Testis (tissue), 3 donors: ENCODE measurements around the gene PARVB. TPM values are rescaled to one million over a fixed set of nuclear protein-coding genes. Genes with fewer than 3 reads are reported as not detected.

Experiments
- DNase-seq: peaks from one replicate; pipeline ENCODE4 v3.0.0-alpha.2; 2019
- H3K27ac ChIP-seq, 2 donors: fragments of 200-600 bp; sonication (generic); one replicate each; pipeline ENCODE4 v1.5.1; 2019
- H3K27me3 ChIP-seq: fragments of 200-600 bp; sonication (generic); one replicate; pipeline ENCODE4 v1.5.1; 2019
- H3K36me3 ChIP-seq: fragments of 200-600 bp; sonication (generic); one replicate; pipeline ENCODE4 v1.5.1; 2017; ENCODE audit warnings: low read depth; ENCODE audit errors: missing control alignments
- H3K4me1 ChIP-seq: fragments of 200-600 bp; sonication (generic); one replicate; pipeline ENCODE4 v1.5.1; 2019
- H3K4me3 ChIP-seq, 2 donors: fragments of 200-600 bp; sonication (generic); one replicate each; pipeline ENCODE4 v1.5.1; 2017 to 2019
- H3K9me3 ChIP-seq: fragments of 200-600 bp; sonication (generic); one replicate; pipeline ENCODE4 v1.5.1; 2017
- CTCF ChIP-seq, 3 experiments: fragments of 450-650 bp in 2 of 3; fragments of 200-600 bp in 1 of 3; sonication (generic) in 1 of 3; IDR thresholded peaks; one replicate each; pipeline ENCODE4 v1.5.1; 2016 to 2019; ENCODE audit warnings: antibody characterized with exemption in 3 of 3, mild to moderate bottlenecking in 2 of 3, moderate library complexity in 1 of 3
- POLR2A ChIP-seq: fragments of 450-650 bp; IDR thresholded peaks from one replicate; pipeline ENCODE4 v1.6.1; 2017; ENCODE audit warnings: antibody characterized with exemption, mild to moderate bottlenecking, moderate library complexity
- WGBS, 2 donors: methylation state at CpG; one replicate each; pipeline ENCODE4 v1.1.5; 2018; 5-methylcytosine and 5-hydroxymethylcytosine counted together
- intact Hi-C: fragments of 100-400 bp; cut with DNase I; formaldehyde crosslinking; loops from one replicate; pipeline ENCODE4 v1.15.1; 2023; ENCODE audit warnings: low total_unique reads
- polyA plus RNA-seq: library from polyadenylated mRNA; stranded (reverse); fragments of 350-450 nt; fragmentation: Illumina TruSeq; extraction: RNeasy Lipid Tissue Mini Kit (QIAGEN cat#74804); gene quantifications from one replicate; pipeline ENCODE4 v1.2.3, GENCODE V29; 2014; ENCODE audit warnings: low read depth, low replicate concordance; ENCODE audit not compliant: insufficient read depth
- total RNA-seq, 2 donors: library from RNA; depleted of rRNA; stranded (reverse); fragments of >200 nt; gene quantifications; one replicate each; pipeline ENCODE4 v1.2.3, GENCODE V29; 2016

The PARVB gene
- total and polyA plus RNA-seq, 3 donors from 2014 or later: 11.6 to 27.5 (median 23.7) TPM

- Histone ChIP-seq H3K9me3 (no peaks in the 10 kb centered on the region), H3K27me3 (no peaks in the 10 kb centered on the region), H3K27ac (no peak overlapping the region), H3K4me3 (no peak overlapping the region), H3K4me1 (no peaks in the 10 kb centered on the region), H3K36me3 (no peaks in the 10 kb centered on the region)
- intact Hi-C loops: no loop called here
- TF ChIP-seq CTCF (IDR thresholded peaks at IDR 0.05) (no peak), POLR2A (no peak)
- DNase-seq: no peak
- WGBS, 2 donors: 88 to 90% methylated on average over 7 to 8 of the region's 8 CpGs
Measured at GRCh38 chr22:44206696-44207095, 182.6 kb downstream of the PARVB start.

- intact Hi-C loops: no loop called here
- 84 to 97% methylated on average over 13 to 15 of the region's 16 CpGs for WGBS, 2 donors
- Histone ChIP-seq H3K9me3 (no peaks in the 10 kb centered on the region), H3K36me3 (no peaks in the 10 kb centered on the region), H3K4me1 (no peaks in the 10 kb centered on the region), H3K27me3 (no peaks in the 10 kb centered on the region), H3K27ac (no peak overlapping the region), H3K4me3 (no peak overlapping the region)
- DNase-seq: no peak
- TF ChIP-seq POLR2A (no peak), CTCF (IDR thresholded peaks at IDR 0.05) (no peak)
Measured at GRCh38 chr22:44207173-44207980, 183.3 kb downstream of the PARVB start.

GRCh38 chr22:44207981-44208317 is 183.8 kb downstream of the PARVB start:
- Histone ChIP-seq H3K27me3 (no peaks in the 10 kb centered on the region), H3K36me3 (no peaks in the 10 kb centered on the region), H3K4me1 (no peaks in the 10 kb centered on the region), H3K9me3 (no peaks in the 10 kb centered on the region), H3K27ac (no peak overlapping the region), H3K4me3 (no peak overlapping the region)
- WGBS, 2 donors: 86 to 91% methylated on average over 3 to 4 of the region's 4 CpGs
- intact Hi-C loops: no loop called here
- no peak for TF ChIP-seq POLR2A
- TF ChIP-seq CTCF (IDR thresholded peaks at IDR 0.05): no peak
- DNase-seq: no peak

GRCh38 chr22:44209343-44209742 is 185.2 kb downstream of the PARVB start:
- Histone ChIP-seq H3K4me1 (no peaks in the 10 kb centered on the region), H3K27ac (no peak overlapping the region), H3K9me3 (no peaks in the 10 kb centered on the region), H3K4me3 (no peak overlapping the region), H3K36me3 (no peaks in the 10 kb centered on the region), H3K27me3 (no peaks in the 10 kb centered on the region)
- intact Hi-C loops: no loop called here
- TF ChIP-seq POLR2A (no peak), CTCF (IDR thresholded peaks at IDR 0.05) (no peak)
- DNase-seq: no peak
- WGBS, 2 donors: 94 to 95% methylated on average over 3 of the region's 3 CpGs

GRCh38 chr22:44210722-44211121 is 186.6 kb downstream of the PARVB start:
- DNase-seq: no peak
- Histone ChIP-seq H3K4me1 (no peaks in the 10 kb centered on the region), H3K9me3 (no peaks in the 10 kb centered on the region), H3K27me3 (no peaks in the 10 kb centered on the region), H3K36me3 (no peaks in the 10 kb centered on the region), H3K27ac (no peak overlapping the region), H3K4me3 (no peak overlapping the region)
- intact Hi-C loops: no loop called here
- TF ChIP-seq CTCF (IDR thresholded peaks at IDR 0.05): no peak
- TF ChIP-seq POLR2A: no peak
- 79 to 81% methylated on average over 4 of the region's 4 CpGs for WGBS, 2 donors
